DND-41 (cell line): Measurements from ENCODE around the gene ATXN1.

Experiments
- EZH2 ChIP-seq: IDR thresholded peaks from 3 replicates; pipeline ENCODE4 v1.6.1; 2012; ENCODE audit warnings: borderline replicate concordance, low read depth, mild to moderate bottlenecking, moderate library complexity, low read length, inconsistent platforms; ENCODE audit not compliant: severe bottlenecking
- TF ChIP-seq, protein P1 (sequence below): IDR thresholded peaks from 2 replicates; pipeline ENCODE4 v1.5.1; 2012; ENCODE audit warnings: borderline replicate concordance, low read length, moderate library complexity, mild to moderate bottlenecking; ENCODE audit not compliant: poor library complexity, severe bottlenecking; ENCODE audit errors: extremely low read depth

DNA sequence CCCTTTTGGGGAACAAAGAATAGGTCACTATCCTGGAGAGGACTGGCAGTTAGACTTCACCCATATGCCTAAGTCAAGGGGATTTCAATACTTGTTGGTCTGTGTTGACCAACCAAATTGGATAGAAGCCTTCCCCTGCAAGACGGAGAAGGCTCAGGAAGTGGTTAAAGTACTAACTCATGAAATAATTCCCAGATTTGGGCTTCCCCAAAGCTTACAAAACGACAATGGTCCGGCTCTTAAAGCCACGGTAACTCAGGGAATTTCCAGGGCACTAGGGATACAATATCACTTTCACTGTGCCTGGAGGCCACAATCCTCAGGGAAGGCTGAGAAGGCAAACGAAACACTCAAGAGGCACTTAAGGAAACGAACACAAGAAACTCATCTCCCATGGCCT, 299.8 kb downstream of the ATXN1 start:
- TF ChIP-seq, protein P1, sequence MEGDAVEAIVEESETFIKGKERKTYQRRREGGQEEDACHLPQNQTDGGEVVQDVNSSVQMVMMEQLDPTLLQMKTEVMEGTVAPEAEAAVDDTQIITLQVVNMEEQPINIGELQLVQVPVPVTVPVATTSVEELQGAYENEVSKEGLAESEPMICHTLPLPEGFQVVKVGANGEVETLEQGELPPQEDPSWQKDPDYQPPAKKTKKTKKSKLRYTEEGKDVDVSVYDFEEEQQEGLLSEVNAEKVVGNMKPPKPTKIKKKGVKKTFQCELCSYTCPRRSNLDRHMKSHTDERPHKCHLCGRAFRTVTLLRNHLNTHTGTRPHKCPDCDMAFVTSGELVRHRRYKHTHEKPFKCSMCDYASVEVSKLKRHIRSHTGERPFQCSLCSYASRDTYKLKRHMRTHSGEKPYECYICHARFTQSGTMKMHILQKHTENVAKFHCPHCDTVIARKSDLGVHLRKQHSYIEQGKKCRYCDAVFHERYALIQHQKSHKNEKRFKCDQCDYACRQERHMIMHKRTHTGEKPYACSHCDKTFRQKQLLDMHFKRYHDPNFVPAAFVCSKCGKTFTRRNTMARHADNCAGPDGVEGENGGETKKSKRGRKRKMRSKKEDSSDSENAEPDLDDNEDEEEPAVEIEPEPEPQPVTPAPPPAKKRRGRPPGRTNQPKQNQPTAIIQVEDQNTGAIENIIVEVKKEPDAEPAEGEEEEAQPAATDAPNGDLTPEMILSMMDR: no peak
- no peak for TF ChIP-seq EZH2
